HepG2 (cell line): ENCODE results near the gene RRBP1. TPM values are rescaled to one million over a fixed set of nuclear protein-coding genes. Genes with fewer than 3 reads are reported as not detected.

Experiments used
- DR1 ChIP-seq: sonication (generic); formaldehyde crosslinking; IDR thresholded peaks from 2 replicates; pipeline ENCODE4 v1.8.0; 2021; ENCODE audit warnings: mild to moderate bottlenecking, missing genetic modification reagents, inconsistent platforms
- FOXO1 ChIP-seq: sonication (generic); formaldehyde crosslinking; IDR thresholded peaks from 2 replicates; pipeline ENCODE4 v1.4.0; 2020; ENCODE audit warnings: missing genetic modification reagents
- FOXP4 ChIP-seq: sonication (generic); formaldehyde crosslinking; IDR thresholded peaks from 2 replicates; pipeline ENCODE4 v1.4.0; 2020; ENCODE audit warnings: missing genetic modification reagents
- HOXA3 ChIP-seq: sonication (generic); formaldehyde crosslinking; IDR thresholded peaks from 2 replicates; pipeline ENCODE4 v1.5.0; 2020; ENCODE audit warnings: missing genetic modification reagents
- MAFK ChIP-seq, 2 experiments: IDR thresholded peaks in 1 of 2; conservative IDR thresholded peaks in 1 of 2; 2 replicates each; pipeline ENCODE4 v1.6.1; 2011; ENCODE audit warnings: improper control_type of control experiment in 2 of 2, low read length in 2 of 2
- POLR2AphosphoS2 ChIP-seq: IDR thresholded peaks from 2 replicates; pipeline ENCODE4 v1.6.1; 2011; ENCODE audit warnings: low read depth, low read length, improper control_type of control experiment
- POLR2AphosphoS5 ChIP-seq: IDR thresholded peaks from 2 replicates; pipeline ENCODE4 v1.6.1; 2012; ENCODE audit warnings: low read depth, low read length
- RARG ChIP-seq: sonication (generic); formaldehyde crosslinking; IDR thresholded peaks from 2 replicates; pipeline ENCODE4 v1.4.0; 2020; ENCODE audit warnings: low read depth, mild to moderate bottlenecking, missing genetic modification reagents
- RXRA ChIP-seq: sonication (generic); formaldehyde crosslinking; IDR thresholded peaks from 2 replicates; pipeline ENCODE4 v1.5.1; 2020; ENCODE audit warnings: missing genetic modification reagents
- SOX6 ChIP-seq, 2 experiments: fragments of 450-650 bp in 1 of 2; sonication (generic) in 1 of 2; formaldehyde crosslinking in 1 of 2; IDR thresholded peaks; 2 replicates each; pipeline versions ENCODE4 v1.4.0 to v1.6.1; 2017 to 2020; ENCODE audit warnings: antibody characterized with exemption in 1 of 2, mild to moderate bottlenecking in 1 of 2, missing genetic modification reagents in 1 of 2
- STAG1 ChIP-seq: sonication (generic); formaldehyde crosslinking; IDR thresholded peaks from 2 replicates; pipeline ENCODE4 v1.4.0; 2020; ENCODE audit warnings: missing genetic modification reagents
- TCF7 ChIP-seq: sonication (generic); IDR thresholded peaks from 2 replicates; pipeline ENCODE4 v1.6.1; 2016; ENCODE audit warnings: antibody characterized with exemption, low read depth
- TFDP2 ChIP-seq: sonication (generic); formaldehyde crosslinking; IDR thresholded peaks from 2 replicates; pipeline ENCODE4 v1.4.0; 2020; ENCODE audit warnings: missing genetic modification reagents
- ZBTB37 ChIP-seq: sonication (generic); formaldehyde crosslinking; IDR thresholded peaks from 2 replicates; pipeline ENCODE4 v1.4.0; 2020; ENCODE audit warnings: mild to moderate bottlenecking, missing genetic modification reagents
- ZNF260 ChIP-seq: sonication (generic); formaldehyde crosslinking; IDR thresholded peaks from 2 replicates; pipeline ENCODE4 v1.4.0; 2020; ENCODE audit warnings: missing genetic modification reagents, low read depth, mild to moderate bottlenecking, borderline replicate concordance
- ZNF280B ChIP-seq: sonication (generic); formaldehyde crosslinking; IDR thresholded peaks from 2 replicates; pipeline ENCODE4 v1.5.0; 2020; ENCODE audit warnings: missing genetic modification reagents, mild to moderate bottlenecking, borderline replicate concordance
- ZNF33A ChIP-seq: sonication (generic); formaldehyde crosslinking; IDR thresholded peaks from 2 replicates; pipeline ENCODE4 v1.5.1; 2020; ENCODE audit warnings: missing genetic modification reagents, mild to moderate bottlenecking, moderate library complexity, borderline replicate concordance
- ZNF383 ChIP-seq: sonication (generic); formaldehyde crosslinking; IDR thresholded peaks from 2 replicates; pipeline ENCODE4 v1.4.0; 2020; ENCODE audit warnings: missing genetic modification reagents, mild to moderate bottlenecking, borderline replicate concordance
- ZNF430 ChIP-seq: sonication (generic); formaldehyde crosslinking; IDR thresholded peaks from 2 replicates; pipeline ENCODE4 v1.9.0; 2021; ENCODE audit warnings: mild to moderate bottlenecking, missing genetic modification reagents
- ZNF441 ChIP-seq: sonication (generic); formaldehyde crosslinking; IDR thresholded peaks from 2 replicates; pipeline ENCODE4 v1.7.0; 2021; ENCODE audit warnings: missing genetic modification reagents, borderline replicate concordance
- ZNF720 ChIP-seq: sonication (generic); formaldehyde crosslinking; IDR thresholded peaks from 2 replicates; pipeline ENCODE4 v1.4.0; 2020; ENCODE audit warnings: missing genetic modification reagents
- polyA plus RNA-seq, 8 experiments: library from polyadenylated mRNA; depleted of rRNA in 3 of 8; stranded (reverse) in 7 of 8; unstranded in 1 of 8; fragments of >200 nt; fragmentation: Illumina TruSeq in 4 of 8; extraction: Trizol in 4 of 8; gene quantifications; 2 replicates each; pipeline versions ENCODE4 v1.2.1 to v1.2.3, GENCODE V29; 2011 to 2016; ENCODE audit warnings: low read depth in 4 of 8, missing spikeins in 1 of 8, mixed read lengths in 1 of 8; ENCODE audit not compliant: insufficient read depth in 1 of 8
- total RNA-seq, 5 experiments: library from RNA; depleted of rRNA; stranded (reverse); fragments of >200 nt; fragmentation: Illumina TruSeq; extraction: Trizol; gene quantifications; 2 replicates each; pipeline ENCODE4 v1.2.3, GENCODE V29; 2016; ENCODE audit warnings: low read depth in 1 of 5

Gene RRBP1
- total and polyA plus RNA-seq, 2 of the 13 experiments (the other 11 are each of a cell fraction or from before 2014, with no cell fraction given) = 150 to 222 TPM

GRCh38 chr20:17710379-17711266, 28.6 kb upstream of the RRBP1 start (continued):
- TF ChIP-seq MAFK (conservative IDR thresholded peaks at IDR 0.05 in 1 of 2, IDR thresholded peaks at IDR 0.05 in 1 of 2; ENCODE audit: low read length in 2 of 2) = peak; percentile 89 to 94
- TF ChIP-seq RXRA (CRISPR knock-in tag) = 0 out of 2 replicates have a peak, but pooled peaks have one; percentile 16
- peak; percentile 27; the same call in 1 of the 2 replicates for TF ChIP-seq TCF7
- no peak for TF ChIP-seq ZNF280B (CRISPR knock-in tag)
- no peak for TF ChIP-seq RARG (CRISPR knock-in tag)
- TF ChIP-seq ZNF383 = 0 out of 2 replicates have a peak, but pooled peaks have one; percentile 7
- TF ChIP-seq FOXP4 (CRISPR knock-in tag) = peak; percentile 60
- no peak for TF ChIP-seq ZNF33A
- TF ChIP-seq FOXO1 = no peak
- TF ChIP-seq ZNF441 (CRISPR knock-in tag) = peak; percentile 91
- TF ChIP-seq TFDP2 (CRISPR knock-in tag) = peak; percentile 73
- no peak for TF ChIP-seq ZBTB37 (CRISPR knock-in tag)
- no peak for TF ChIP-seq SOX6 (IDR thresholded peaks at IDR 0.05)
- peak; percentile 67; the same call in 1 of the 2 replicates for TF ChIP-seq SOX6 (CRISPR knock-in tag; IDR thresholded peaks at IDR 0.05)
- no peak for TF ChIP-seq ZNF720
- no peak for TF ChIP-seq POLR2AphosphoS2
- TF ChIP-seq HOXA3 (CRISPR knock-in tag) = peak; percentile 64
- peak; percentile 82 for TF ChIP-seq POLR2AphosphoS5
- TF ChIP-seq DR1 (CRISPR knock-in tag) = peak; percentile 41; the same call in 1 of the 2 replicates
- TF ChIP-seq ZNF260 (CRISPR knock-in tag) = 0 out of 2 replicates have a peak, but pooled peaks have one; percentile 20
- peak; percentile 81 for TF ChIP-seq ZNF430
- peak; percentile 23 for TF ChIP-seq STAG1 (CRISPR knock-in tag)
